ENCODE measurements around the gene SLC38A4. TPM values are rescaled to one million over a fixed set of nuclear protein-coding genes. Genes with fewer than 3 reads are reported as not detected.
"Not testable (repeated sequence)": the region's sequence is repeated elsewhere in the genome, so short reads cannot be mapped to it uniquely, and the experiment has no call there.

SLC38A4 gene
- total RNA-seq, 4 donors from 2014 or later: 1.0 to 2.3 (median 1.6) TPM

DNA sequence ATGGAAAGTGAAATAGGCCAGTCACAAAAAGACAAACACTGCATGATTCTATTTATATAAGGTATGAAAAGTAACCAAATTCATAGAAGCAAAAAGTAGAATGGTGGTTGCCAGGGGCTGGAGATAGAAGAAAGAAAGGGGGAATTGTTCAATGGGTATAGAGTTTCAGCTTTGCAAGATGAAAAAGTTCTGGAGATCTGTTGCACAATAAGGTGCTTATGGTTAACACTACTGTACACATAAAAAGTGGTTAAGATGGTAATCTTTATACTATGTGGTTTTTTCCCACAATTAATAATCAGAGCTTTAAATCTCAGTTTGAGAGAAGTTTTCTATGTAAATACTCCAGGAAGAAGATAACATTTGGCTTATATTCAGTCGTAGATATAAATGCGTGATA lies 73.4 kb downstream of the SLC38A4 start:
- DNase-seq (ENCODE audit: low spot score in 2 of 2): no peak

GRCh38 chr12:46751173-46751572 lies 74.6 kb downstream of the SLC38A4 start:
- no peaks in the 10 kb centered on the region for H3K9me3 ChIP-seq
- H3K4me3 ChIP-seq: no peak overlapping the region
- TF ChIP-seq EP300 (IDR thresholded peaks at IDR 0.05) (no peak), POLR2A (IDR thresholded peaks at IDR 0.05) (no peak), POLR2AphosphoS5 (IDR thresholded peaks at IDR 0.05) (no peak)
- TF ChIP-seq, protein P1, sequence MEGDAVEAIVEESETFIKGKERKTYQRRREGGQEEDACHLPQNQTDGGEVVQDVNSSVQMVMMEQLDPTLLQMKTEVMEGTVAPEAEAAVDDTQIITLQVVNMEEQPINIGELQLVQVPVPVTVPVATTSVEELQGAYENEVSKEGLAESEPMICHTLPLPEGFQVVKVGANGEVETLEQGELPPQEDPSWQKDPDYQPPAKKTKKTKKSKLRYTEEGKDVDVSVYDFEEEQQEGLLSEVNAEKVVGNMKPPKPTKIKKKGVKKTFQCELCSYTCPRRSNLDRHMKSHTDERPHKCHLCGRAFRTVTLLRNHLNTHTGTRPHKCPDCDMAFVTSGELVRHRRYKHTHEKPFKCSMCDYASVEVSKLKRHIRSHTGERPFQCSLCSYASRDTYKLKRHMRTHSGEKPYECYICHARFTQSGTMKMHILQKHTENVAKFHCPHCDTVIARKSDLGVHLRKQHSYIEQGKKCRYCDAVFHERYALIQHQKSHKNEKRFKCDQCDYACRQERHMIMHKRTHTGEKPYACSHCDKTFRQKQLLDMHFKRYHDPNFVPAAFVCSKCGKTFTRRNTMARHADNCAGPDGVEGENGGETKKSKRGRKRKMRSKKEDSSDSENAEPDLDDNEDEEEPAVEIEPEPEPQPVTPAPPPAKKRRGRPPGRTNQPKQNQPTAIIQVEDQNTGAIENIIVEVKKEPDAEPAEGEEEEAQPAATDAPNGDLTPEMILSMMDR (IDR thresholded peaks at IDR 0.05): no peak
- no peaks in the 10 kb centered on the region for H3K27me3 ChIP-seq
- DNase-seq (ENCODE audit: low spot score in 2 of 2): no peak
- no peaks in the 10 kb centered on the region for H3K4me1 ChIP-seq
- 62% methylated on average over 1 of the region's 1 CpG for WGBS
- no peak overlapping the region for H3K27ac ChIP-seq
- no peaks in the 10 kb centered on the region for H3K36me3 ChIP-seq

More for the DNA sequence above, 73.4 kb downstream of the SLC38A4 start:
- no peaks in the 10 kb centered on the region for H3K4me1 ChIP-seq
- H3K4me3 ChIP-seq: no peak overlapping the region
- H3K9me3 ChIP-seq: no peaks in the 10 kb centered on the region
- H3K27me3 ChIP-seq: no peaks in the 10 kb centered on the region
- WGBS: 34% methylated on average over 2 of the region's 2 CpGs
- H3K27ac ChIP-seq: no peak overlapping the region
- H3K36me3 ChIP-seq: no peaks in the 10 kb centered on the region
- TF ChIP-seq EP300 (IDR thresholded peaks at IDR 0.05) (no peak), POLR2AphosphoS5 (IDR thresholded peaks at IDR 0.05) (no peak), POLR2A (IDR thresholded peaks at IDR 0.05) (no peak)
- TF ChIP-seq, protein P1 (IDR thresholded peaks at IDR 0.05): no peak

- Histone ChIP-seq H3K4me1 (no peaks in the 10 kb centered on the region), H3K36me3 (no peaks in the 10 kb centered on the region), H3K9me3 (no peaks in the 10 kb centered on the region), H3K27ac (no peak overlapping the region), H3K4me3 (no peak overlapping the region), H3K27me3 (no peaks in the 10 kb centered on the region)
- 89% methylated on average over 4 of the region's 4 CpGs for WGBS
- TF ChIP-seq POLR2A (IDR thresholded peaks at IDR 0.05) (no peak), EP300 (IDR thresholded peaks at IDR 0.05) (no peak), POLR2AphosphoS5 (IDR thresholded peaks at IDR 0.05) (no peak)
- TF ChIP-seq, protein P1 (IDR thresholded peaks at IDR 0.05): no peak
- DNase-seq (ENCODE audit: low spot score in 2 of 2): no peak
Measured at GRCh38 chr12:46749322-46749721, 76.5 kb downstream of the SLC38A4 start.

DNA sequence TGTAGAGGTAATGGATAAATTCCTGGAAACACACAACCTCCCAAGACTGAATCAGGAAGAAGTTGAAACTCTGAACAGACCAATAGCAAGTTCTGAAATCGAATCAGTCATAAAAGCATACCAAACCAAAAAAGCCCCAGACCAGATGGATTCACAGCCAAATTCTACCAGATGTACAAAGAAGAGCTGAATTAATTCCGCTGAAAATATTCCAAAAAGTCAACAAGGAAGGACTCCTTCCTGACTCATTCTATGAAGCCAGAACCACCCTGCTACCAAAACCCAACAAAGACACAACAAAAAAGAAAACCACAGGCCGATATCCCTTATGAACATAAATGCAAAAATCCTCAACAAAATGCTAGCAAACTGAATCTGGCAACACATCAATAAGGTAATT lies 81.5 kb downstream of the SLC38A4 start:
- no peak overlapping the region for H3K27ac ChIP-seq
- 76% methylated on average over 3 of the region's 3 CpGs for WGBS
- TF ChIP-seq POLR2AphosphoS5 (IDR thresholded peaks at IDR 0.05): no peak
- TF ChIP-seq, protein P1 (IDR thresholded peaks at IDR 0.05): no peak
- no peak for TF ChIP-seq EP300 (IDR thresholded peaks at IDR 0.05)
- TF ChIP-seq POLR2A (IDR thresholded peaks at IDR 0.05): no peak
- no peaks in the 10 kb centered on the region for H3K9me3 ChIP-seq
- H3K27me3 ChIP-seq: no peaks in the 10 kb centered on the region
- no peaks in the 10 kb centered on the region for H3K4me1 ChIP-seq
- no peak overlapping the region for H3K4me3 ChIP-seq
- no peaks in the 10 kb centered on the region for H3K36me3 ChIP-seq
- DNase-seq (ENCODE audit: low spot score in 2 of 2): no peak

- H3K4me1 ChIP-seq: no peaks in the 10 kb centered on the region
- DNase-seq (ENCODE audit: low spot score in 2 of 2): no peak
- H3K9me3 ChIP-seq: no peaks in the 10 kb centered on the region
- no peak for TF ChIP-seq POLR2A (IDR thresholded peaks at IDR 0.05)
- no peak for TF ChIP-seq EP300 (IDR thresholded peaks at IDR 0.05)
- TF ChIP-seq POLR2AphosphoS5 (IDR thresholded peaks at IDR 0.05): no peak
- TF ChIP-seq, protein P1 (IDR thresholded peaks at IDR 0.05): no peak
- H3K27ac ChIP-seq: no peak overlapping the region
- no peaks in the 10 kb centered on the region for H3K36me3 ChIP-seq
- no peaks in the 10 kb centered on the region for H3K27me3 ChIP-seq
- no peak overlapping the region for H3K4me3 ChIP-seq
Measured at GRCh38 chr12:46743456-46743855, 82.3 kb downstream of the SLC38A4 start.

DNA sequence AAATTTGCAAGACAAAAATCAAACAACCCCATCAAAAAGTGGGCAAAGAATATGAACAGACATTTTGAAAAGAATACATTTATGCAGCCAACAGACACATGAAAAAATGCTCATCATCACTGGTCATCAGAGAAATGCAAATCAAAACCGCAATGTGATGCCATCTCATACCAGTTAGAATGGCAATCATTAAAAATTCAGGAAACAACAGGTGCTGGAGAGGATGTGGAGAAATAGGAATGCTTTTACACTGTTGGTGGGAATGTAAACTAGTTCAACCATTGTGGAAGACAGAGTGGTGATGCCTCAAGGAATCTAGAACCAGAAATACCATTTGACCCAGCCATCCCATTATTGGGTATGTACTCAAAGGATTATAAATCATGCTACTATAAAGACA lies 83.5 kb downstream of the SLC38A4 start:
- 96% methylated on average over 1 of the region's 1 CpG for WGBS
- not testable (repeated sequence) for H3K27me3 ChIP-seq; H3K36me3 ChIP-seq; H3K4me1 ChIP-seq; H3K9me3 ChIP-seq; H3K27ac ChIP-seq; H3K4me3 ChIP-seq; DNase-seq (ENCODE audit: low spot score in 2 of 2)
